Activated CD4-positive, alpha-beta T cell treated with anti-CD3 and anti-CD28 coated beads, Interleukin-2, amount 10 ng/mL, durations not matched to agents 7 days and 5 days (primary cell): ENCODE data around the gene RHBDF1. TPM values are rescaled to one million over a fixed set of nuclear protein-coding genes. Genes with fewer than 3 reads are reported as not detected.

Experiments
- CTCF ChIA-PET: fragments of 350-600 bp; sonication (Branson Sonifier 250); formaldehyde crosslinking; loops from one replicate; lab custom pipeline; 2021; ENCODE audit warnings: antibody characterized with exemption; lab: Charles Lee
- POLR2A ChIA-PET: fragments of 350-600 bp; sonication (Branson Sonifier 250); formaldehyde crosslinking; loops from one replicate; lab custom pipeline; 2021; ENCODE audit warnings: antibody characterized with exemption; lab: Charles Lee
- DNase-seq: peaks from one replicate; pipeline ENCODE4 v3.0.0-alpha.2; 2020
- H3K27ac Mint-ChIP-seq: one replicate; pipeline ENCODE4 v1.8.0; 2021; ENCODE audit warnings: mild to moderate bottlenecking, moderate library complexity, mixed read lengths
- H3K27me3 Mint-ChIP-seq: one replicate; pipeline ENCODE4 v1.8.0; 2021; ENCODE audit warnings: mixed read lengths
- H3K36me3 Mint-ChIP-seq: one replicate; pipeline ENCODE4 v1.8.0; 2021; ENCODE audit warnings: low read depth, mixed read lengths
- H3K4me1 Mint-ChIP-seq: one replicate; pipeline ENCODE4 v1.8.0; 2021; ENCODE audit warnings: mixed read lengths
- H3K4me3 Mint-ChIP-seq: one replicate; pipeline ENCODE4 v1.8.0; 2021; ENCODE audit warnings: mild to moderate bottlenecking, moderate library complexity, mixed read lengths
- H3K9me3 Mint-ChIP-seq: one replicate; pipeline ENCODE4 v1.8.0; 2021; ENCODE audit warnings: mixed read lengths
- total RNA-seq, 2 experiments: library from RNA; stranded (reverse); gene quantifications; one replicate each; pipeline ENCODE4 v1.2.3, GENCODE V29; 2021

The RHBDF1 gene
- total RNA-seq, 2 experiments from 2014 or later: 0.10 TPM; not detected in 1

DNA sequence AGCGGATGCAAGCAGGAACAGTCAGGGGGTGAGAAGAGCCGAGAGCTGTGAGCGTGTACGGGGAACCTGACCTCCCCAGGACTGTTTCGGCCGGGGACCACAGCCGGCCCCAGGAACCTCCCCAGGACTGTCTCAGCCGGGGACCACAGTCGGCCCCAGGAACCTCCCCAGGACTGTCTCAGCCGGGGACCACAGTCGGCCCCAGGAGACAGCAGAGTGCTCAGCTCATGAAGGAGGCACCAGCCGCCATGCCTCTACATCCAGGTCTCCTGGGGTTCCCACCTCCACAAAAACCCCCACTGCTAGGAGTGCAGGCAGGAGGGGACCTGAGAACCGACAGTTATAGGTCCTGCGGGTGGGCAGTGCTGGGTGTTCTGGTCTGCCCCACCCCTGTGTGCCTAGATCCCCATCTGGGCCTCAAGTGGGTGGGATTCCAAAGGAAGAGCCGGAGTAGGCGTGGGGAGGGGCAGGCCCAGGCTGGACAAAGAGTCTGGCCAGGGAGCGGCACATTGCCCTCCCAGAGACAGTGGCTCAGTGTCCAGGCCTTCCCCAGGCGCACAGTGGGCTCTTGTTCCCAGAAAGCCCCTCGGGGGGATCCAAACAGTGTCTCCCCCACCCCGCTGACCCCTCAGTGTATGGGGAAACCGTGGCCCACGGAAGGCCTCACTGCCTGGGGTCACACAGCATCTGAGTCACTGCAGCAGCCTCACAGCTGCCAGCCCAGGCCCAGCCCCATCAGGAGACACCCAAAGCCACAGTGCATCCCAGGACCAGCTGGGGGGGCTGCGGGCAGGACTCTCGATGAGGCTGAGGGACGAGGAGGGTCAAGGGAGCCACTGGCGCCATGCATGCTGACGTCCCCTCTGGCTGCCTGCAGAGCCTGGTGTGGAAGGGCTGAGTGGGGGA lies 4.3 kb downstream of the RHBDF1 start:
- H3K27me3 Mint-ChIP-seq: peaks cover 18% of the 10 kb centered on the region
- H3K4me1 Mint-ChIP-seq: peaks cover 7% of the 10 kb centered on the region
- no peak overlapping the region for H3K4me3 Mint-ChIP-seq
- CTCF ChIA-PET: interaction anchor here (1.1 to 11.4 kb wide), 3 partner anchors 15 to 36 kb away, joined by 3 to 169 read pairs (median 4); partner anchors contain the start of genes POLR3K and SNRNP25
- POLR2A ChIA-PET: interaction anchor here (0.6 kb wide), 1 partner anchor 15 kb away, joined by 3 read pairs; the partner anchor contains the start of genes POLR3K and SNRNP25
- H3K9me3 Mint-ChIP-seq: no peaks in the 10 kb centered on the region
- H3K36me3 Mint-ChIP-seq: no peaks in the 10 kb centered on the region
- no peak overlapping the region for H3K27ac Mint-ChIP-seq
- DNase-seq: no peak

- no peaks in the 10 kb centered on the region for H3K36me3 Mint-ChIP-seq
- CTCF ChIA-PET: interaction anchor here (1.1 to 11.4 kb wide), 4 partner anchors 14 to 37 kb away, joined by 3 to 169 read pairs (median 4); partner anchors contain the start of genes POLR3K and SNRNP25
- H3K27ac Mint-ChIP-seq: no peak overlapping the region
- H3K4me1 Mint-ChIP-seq: peaks cover 2% of the 10 kb centered on the region
- no peak for DNase-seq
- POLR2A ChIA-PET: no interaction called here
- H3K27me3 Mint-ChIP-seq: peaks cover 14% of the 10 kb centered on the region
- no peak overlapping the region for H3K4me3 Mint-ChIP-seq
- H3K9me3 Mint-ChIP-seq: no peaks in the 10 kb centered on the region
These were observed 5.1 kb downstream of the RHBDF1 start for GRCh38 chr16:67183-67791.

DNA sequence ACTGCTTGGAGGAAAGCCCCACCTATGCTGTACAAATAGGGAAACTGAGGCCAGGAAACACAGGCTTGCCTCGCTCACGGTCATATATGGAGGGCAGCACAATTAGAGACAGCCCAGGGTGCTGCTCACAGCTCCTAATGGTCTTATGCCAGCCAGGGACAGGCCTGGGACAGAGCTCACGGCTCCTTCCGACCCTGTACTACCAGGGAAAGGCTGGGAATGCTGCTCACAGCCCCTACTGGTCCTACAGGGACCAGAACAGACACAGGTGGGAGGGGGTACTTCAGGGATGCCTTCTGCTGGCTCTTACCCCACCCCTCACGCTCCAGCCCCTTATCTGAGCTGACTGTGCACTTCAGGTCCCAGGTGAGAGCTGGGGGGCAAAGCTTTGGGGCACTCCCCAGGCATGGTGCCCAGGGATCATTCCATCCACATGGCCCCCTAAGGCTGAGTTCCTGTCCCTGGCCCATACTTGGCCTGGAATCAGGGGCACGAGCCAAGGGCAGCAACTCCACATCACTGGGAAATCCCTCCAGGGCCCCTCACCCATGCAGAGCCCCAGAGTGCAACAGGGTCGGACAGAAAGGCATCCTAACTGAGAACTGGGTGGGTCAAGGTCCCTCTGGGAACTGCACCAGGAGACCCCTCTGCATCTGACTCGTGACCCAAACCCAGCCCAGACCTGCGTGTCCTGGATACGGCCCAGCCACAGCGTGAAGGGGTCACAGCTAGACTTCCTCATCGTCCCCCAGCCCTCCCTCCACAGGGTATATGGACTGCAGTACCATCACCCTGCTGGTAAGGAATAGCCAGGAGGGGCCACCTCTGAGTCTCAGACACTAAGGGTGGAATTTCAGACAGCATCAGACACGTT lies 5.9 kb downstream of the RHBDF1 start:
- ChIA-PET CTCF (interaction anchor here (0.9 to 11.4 kb wide), 24 partner anchors 8 to 304 kb away, joined by 3 to 169 read pairs (median 6); partner anchors contain the start of genes LUC7L, MPG, MRPL28 and POLR3K), POLR2A (no interaction called here)
- DNase-seq: no peak
- Mint-ChIP-seq H3K36me3 (no peaks in the 10 kb centered on the region), H3K4me3 (no peak overlapping the region), H3K27me3 (peaks cover 12% of the 10 kb centered on the region), H3K4me1 (peaks cover 2% of the 10 kb centered on the region), H3K27ac (no peak overlapping the region), H3K9me3 (no peaks in the 10 kb centered on the region)

DNA sequence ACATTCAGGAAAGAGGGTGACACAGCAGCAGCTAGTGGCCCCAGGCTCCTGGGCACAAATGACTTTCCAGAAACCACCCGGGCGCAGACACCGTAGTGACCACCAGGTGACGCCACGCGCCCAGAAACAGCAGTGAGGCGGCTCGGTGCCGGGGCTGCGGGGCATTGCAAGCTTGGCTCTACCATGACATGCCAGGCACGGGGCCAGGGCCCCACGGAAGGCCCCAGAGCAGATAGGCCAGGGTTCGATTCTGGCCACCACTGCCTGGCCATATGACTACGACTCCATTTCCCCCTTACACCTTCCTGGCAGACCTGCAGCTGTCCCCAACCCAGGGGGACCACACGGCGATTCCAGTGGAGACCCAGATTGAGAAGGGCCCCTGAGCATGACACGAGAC lies 6.7 kb downstream of the RHBDF1 start:
- POLR2A ChIA-PET: no interaction called here
- CTCF ChIA-PET: interaction anchor here (0.8 to 11.4 kb wide), 26 partner anchors 8 to 305 kb away, joined by 3 to 169 read pairs (median 6); partner anchors contain the start of genes LUC7L, MPG, MRPL28 and POLR3K
- Mint-ChIP-seq H3K27ac (no peak overlapping the region), H3K27me3 (peaks cover 7% of the 10 kb centered on the region), H3K4me1 (peaks cover 2% of the 10 kb centered on the region), H3K4me3 (no peak overlapping the region), H3K9me3 (no peaks in the 10 kb centered on the region), H3K36me3 (no peaks in the 10 kb centered on the region)
- peak; percentile 87 for DNase-seq

DNA sequence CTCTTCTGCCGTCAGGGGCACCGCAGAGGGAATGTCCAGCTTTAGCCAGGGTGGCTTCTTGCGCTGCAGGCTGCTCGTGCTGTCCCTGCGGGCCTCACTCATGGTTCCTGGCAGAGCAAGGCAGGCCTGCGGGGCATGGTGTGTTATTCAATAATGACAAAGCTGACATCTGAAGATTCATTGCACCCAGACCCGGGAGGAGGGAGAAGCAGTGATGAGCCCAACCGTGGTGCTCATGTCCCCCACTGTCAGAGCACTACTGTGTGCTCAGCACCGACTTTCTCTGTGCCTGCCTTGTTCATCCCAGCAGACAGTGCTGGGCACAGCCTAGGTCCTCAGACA lies 7.5 kb downstream of the RHBDF1 start:
- ChIA-PET POLR2A (no interaction called here), CTCF (interaction anchor here (0.8 to 11.4 kb wide), 11 partner anchors 9 to 165 kb away, joined by 3 to 169 read pairs (median 9); partner anchors contain the start of genes LUC7L, MPG, POLR3K and RHBDF1)
- H3K36me3 Mint-ChIP-seq: no peaks in the 10 kb centered on the region
- DNase-seq: no peak
- H3K4me3 Mint-ChIP-seq: no peak overlapping the region
- H3K27ac Mint-ChIP-seq: no peak overlapping the region
- H3K27me3 Mint-ChIP-seq: peaks cover 5% of the 10 kb centered on the region
- H3K9me3 Mint-ChIP-seq: no peaks in the 10 kb centered on the region
- peaks cover 2% of the 10 kb centered on the region for H3K4me1 Mint-ChIP-seq

DNA sequence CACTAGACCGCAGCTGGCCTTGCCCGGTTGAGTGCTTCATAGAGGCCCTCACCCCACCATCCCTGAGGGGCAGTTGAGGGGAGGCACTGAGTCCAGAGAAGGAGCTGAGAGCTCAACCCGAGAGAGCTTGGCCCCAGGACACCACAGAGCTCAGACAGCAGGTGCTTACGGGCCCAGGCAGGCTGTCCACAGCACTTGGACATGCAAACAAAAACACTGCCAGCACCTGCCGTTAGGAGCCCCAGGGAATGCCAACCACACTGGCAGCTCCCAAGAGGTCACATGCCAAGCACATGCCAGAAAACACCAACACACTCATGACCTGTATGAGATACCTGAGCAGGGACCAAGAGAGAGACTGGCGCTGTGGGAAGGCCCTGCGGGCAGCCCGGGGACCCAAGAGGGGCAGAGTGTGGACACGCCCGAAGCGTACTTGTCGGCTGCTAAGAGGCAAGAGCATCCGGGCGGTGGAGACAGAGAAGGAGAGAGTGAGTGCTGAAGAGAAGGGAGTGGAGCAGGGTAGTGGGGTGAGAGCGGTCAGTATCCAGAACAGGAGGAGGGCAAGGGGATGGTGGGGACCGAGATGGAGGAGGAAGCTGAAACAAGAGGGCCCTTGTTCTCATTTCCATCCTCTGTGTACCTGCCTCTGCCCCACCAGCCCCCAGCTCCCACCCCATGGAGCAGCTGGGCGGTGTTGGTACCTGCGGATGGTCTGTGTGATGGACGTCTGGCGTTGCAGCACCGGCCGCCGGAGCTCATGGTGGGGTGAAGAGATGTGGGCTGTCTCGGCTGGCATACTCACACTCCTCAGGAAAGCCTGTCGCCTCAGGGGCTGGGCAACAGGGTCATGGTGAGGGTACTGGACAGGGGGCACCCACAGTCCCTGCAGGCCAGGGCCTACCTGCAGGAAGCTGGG lies 8.2 kb downstream of the RHBDF1 start:
- Mint-ChIP-seq H3K27ac (no peak overlapping the region), H3K4me3 (no peak overlapping the region), H3K36me3 (no peaks in the 10 kb centered on the region), H3K27me3 (peaks cover 2% of the 10 kb centered on the region), H3K9me3 (no peaks in the 10 kb centered on the region), H3K4me1 (peaks cover 2% of the 10 kb centered on the region)
- ChIA-PET POLR2A (no interaction called here), CTCF (interaction anchor here (0.6 to 11.4 kb wide), 11 partner anchors 10 to 531 kb away, joined by 3 to 169 read pairs (median 9); partner anchors contain the start of genes LUC7L, MPG, POLR3K and RHBDF1)
- no peak for DNase-seq

DNA sequence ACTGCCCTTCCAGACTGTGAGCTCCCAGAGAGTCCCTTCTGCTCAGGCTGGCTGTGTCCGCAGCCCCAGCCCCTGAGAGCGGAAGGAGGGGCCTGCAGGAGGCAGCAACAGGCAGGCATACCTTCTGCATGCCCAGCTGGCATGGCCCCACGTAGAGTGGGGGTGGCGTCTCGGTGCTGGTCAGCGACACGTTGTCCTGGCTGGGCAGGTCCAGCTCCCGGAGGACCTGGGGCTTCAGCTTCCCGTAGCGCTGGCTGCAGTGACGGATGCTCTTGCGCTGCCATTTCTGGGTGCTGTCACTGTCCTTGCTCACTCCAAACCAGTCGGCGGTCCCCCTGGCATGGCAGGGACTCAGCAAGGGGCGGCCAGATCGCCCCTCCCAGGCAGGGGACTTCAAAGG lies 9.0 kb downstream of the RHBDF1 start:
- DNase-seq: no peak
- Mint-ChIP-seq H3K4me1 (peaks cover 2% of the 10 kb centered on the region), H3K36me3 (no peaks in the 10 kb centered on the region), H3K4me3 (no peak overlapping the region), H3K27ac (no peak overlapping the region), H3K27me3 (peaks cover 2% of the 10 kb centered on the region), H3K9me3 (no peaks in the 10 kb centered on the region)
- ChIA-PET CTCF (interaction anchor here (1.4 to 11.4 kb wide), 5 partner anchors 10 to 43 kb away, joined by 3 to 169 read pairs (median 17); partner anchors contain the start of genes MPG, POLR3K, RHBDF1 and SNRNP25), POLR2A (no interaction called here)

DNA sequence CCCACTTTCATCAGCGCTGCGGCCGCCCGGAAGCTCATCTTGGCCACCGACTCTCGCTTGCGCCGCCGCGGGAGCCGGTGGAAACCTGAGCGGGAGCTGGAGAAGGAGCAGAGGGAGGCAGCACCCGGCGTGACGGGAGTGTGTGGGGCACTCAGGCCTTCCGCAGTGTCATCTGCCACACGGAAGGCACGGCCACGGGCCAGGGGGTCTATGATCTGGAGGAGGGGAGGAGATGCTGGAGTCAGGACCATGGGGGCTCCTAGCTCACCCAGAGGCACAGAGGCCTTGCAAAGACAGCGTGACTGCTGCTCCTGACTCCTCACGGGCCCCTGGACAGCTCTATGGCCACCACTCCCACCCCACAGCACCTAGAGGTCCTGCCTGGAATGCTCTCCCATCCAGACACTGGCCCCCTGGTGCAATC lies 9.5 kb downstream of the RHBDF1 start:
- peaks cover 2% of the 10 kb centered on the region for H3K27me3 Mint-ChIP-seq
- peaks cover 2% of the 10 kb centered on the region for H3K36me3 Mint-ChIP-seq
- H3K4me3 Mint-ChIP-seq: no peak overlapping the region
- H3K4me1 Mint-ChIP-seq: peaks cover 2% of the 10 kb centered on the region
- no peaks in the 10 kb centered on the region for H3K9me3 Mint-ChIP-seq
- DNase-seq: no peak
- ChIA-PET POLR2A (no interaction called here), CTCF (interaction anchor here (1.3 to 11.4 kb wide), 5 partner anchors 9 to 44 kb away, joined by 3 to 169 read pairs (median 5); partner anchors contain the start of genes MPG, POLR3K, RHBDF1 and SNRNP25)
- H3K27ac Mint-ChIP-seq: no peak overlapping the region

- ChIA-PET POLR2A (no interaction called here), CTCF (interaction anchor here (0.6 to 11.4 kb wide), 5 partner anchors 9 to 419 kb away, joined by 3 to 169 read pairs (median 4); partner anchors contain the start of genes MPG, POLR3K and SNRNP25)
- no peak overlapping the region for H3K27ac Mint-ChIP-seq
These were observed 10.0 kb downstream of the RHBDF1 start for GRCh38 chr16:62283-62967.

DNA sequence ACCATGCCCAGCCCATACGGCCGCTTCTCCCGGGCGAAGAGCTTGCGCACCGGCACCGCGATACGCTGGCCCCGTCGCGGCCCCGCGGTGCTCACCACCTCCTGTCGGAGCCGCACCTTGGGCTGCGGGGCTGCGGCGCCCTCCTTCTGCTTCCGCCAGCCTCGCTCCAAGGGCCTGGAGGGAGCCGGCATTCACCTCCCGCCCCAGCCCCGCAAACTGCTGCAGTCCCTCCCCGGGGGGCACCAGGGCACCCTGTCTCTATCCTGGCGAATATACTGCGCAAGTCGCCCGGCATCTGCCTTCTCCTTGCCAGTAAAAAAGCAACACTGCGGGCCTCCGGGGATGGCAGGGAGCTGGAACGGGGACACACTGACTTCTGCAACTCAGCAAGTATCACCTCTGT lies 10.6 kb downstream of the RHBDF1 start:
- Mint-ChIP-seq H3K4me1 (peaks cover 2% of the 10 kb centered on the region), H3K27ac (no peak overlapping the region), H3K9me3 (no peaks in the 10 kb centered on the region), H3K4me3 (no peak overlapping the region), H3K27me3 (no peaks in the 10 kb centered on the region), H3K36me3 (peaks cover 4% of the 10 kb centered on the region)
- ChIA-PET CTCF (interaction anchor here (0.6 to 11.4 kb wide), 4 partner anchors 8 to 420 kb away, joined by 4 to 169 read pairs (median 4); partner anchors contain the start of genes MPG, POLR3K and SNRNP25), POLR2A (no interaction called here)
- DNase-seq: no peak

More at GRCh38 chr16:62283-62967, 10.0 kb downstream of the RHBDF1 start:
- Mint-ChIP-seq H3K4me1 (peaks cover 2% of the 10 kb centered on the region), H3K9me3 (no peaks in the 10 kb centered on the region), H3K4me3 (no peak overlapping the region), H3K36me3 (peaks cover 4% of the 10 kb centered on the region), H3K27me3 (no peaks in the 10 kb centered on the region)
- DNase-seq: no peak
